Activated naive CD4-positive, alpha-beta T cell (primary cell): Measurements from ENCODE around the gene NES.
A peak's percentile ranks its signal among the peaks of the same experiment; 100 is the strongest.

Experiments
- DNase-seq, 4 experiments: peaks; one replicate each; lab custom pipeline; 2025; lab: John Stamatoyannopoulos, UW

The NES gene

DNA sequence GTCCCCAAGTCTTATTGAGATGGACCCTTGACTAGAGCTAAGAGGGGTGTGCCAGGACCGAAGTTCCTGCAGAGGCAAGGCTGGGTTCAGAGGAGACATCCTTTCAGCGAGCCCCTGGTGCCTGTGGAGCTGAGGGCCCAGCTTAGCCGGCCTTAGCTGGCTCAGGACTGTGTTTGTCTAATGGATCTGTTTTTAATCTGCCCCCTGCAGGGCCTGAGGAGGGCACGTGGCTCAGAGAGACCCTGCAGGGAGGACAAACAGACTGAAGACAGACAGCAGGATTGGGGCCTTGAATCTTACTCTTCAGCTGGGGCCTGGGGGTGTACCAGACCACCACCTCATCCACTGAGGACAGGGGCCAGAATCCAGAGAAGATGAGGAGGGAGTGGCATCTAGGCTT, 26.5 kb upstream of the NES start:
- DNase-seq, result no peak

DNA sequence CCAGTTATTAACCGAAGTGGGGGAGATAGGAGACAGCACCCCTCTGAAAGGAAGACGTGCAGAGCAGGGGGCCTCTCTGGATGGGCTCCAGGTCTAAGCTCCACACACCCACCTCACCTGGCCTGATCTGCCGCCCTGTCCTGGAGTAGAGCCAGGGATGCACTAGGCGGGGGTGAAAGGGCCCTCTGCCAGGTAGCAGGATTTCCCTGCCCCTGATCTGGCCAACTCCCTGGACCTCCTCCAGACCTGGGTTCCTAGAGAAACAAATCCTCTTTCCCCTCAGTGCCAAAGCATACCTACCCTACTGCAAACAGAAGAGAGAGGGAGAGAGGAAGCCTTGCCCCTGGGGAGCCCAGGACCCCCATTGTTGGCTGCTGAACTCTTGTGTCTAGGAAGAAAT, 26.1 kb upstream of the NES start:
- no peak for DNase-seq

DNA sequence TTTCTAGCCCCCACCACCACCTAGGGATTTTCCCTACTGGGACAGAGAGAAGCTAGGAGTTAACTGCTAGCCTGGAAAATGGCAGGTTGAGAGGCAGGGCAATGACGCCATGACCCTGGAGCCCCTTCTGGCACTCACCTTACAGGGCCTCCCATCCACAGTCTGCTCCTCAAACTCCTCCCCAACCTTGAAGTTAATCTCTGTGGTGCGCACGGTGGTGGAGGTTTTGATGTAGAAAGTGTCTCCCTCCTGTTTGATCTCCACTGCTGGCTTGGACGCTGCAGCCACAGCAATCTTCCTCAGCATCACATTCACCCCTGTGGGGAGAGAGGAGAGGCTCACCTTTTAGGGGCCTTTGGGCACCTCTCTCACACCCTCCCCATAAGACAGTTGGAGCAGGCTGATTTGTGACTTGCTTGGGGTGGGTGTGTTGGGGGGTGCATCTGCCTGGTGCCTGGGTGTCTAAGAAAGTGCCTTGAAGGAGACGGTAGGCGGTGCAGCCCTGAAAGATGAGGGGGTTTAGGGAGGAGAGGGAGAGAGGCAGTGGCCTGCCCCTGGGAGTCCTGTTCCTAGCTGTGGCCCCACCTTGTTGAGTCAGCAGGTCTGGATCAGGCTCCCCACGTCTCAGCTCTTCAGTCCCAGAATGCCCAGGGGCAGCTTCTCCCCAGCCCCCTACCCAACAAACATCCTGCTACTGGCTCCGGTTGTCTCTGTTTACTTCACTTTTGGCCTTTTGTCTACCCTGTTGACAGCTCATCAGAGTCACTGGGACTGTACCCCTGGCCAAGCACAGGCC, 23.7 kb upstream of the NES start:
- no peak for DNase-seq

- no peak for DNase-seq
Measured at GRCh38 chr1:156698995-156699394, 21.8 kb upstream of the NES start.

DNA sequence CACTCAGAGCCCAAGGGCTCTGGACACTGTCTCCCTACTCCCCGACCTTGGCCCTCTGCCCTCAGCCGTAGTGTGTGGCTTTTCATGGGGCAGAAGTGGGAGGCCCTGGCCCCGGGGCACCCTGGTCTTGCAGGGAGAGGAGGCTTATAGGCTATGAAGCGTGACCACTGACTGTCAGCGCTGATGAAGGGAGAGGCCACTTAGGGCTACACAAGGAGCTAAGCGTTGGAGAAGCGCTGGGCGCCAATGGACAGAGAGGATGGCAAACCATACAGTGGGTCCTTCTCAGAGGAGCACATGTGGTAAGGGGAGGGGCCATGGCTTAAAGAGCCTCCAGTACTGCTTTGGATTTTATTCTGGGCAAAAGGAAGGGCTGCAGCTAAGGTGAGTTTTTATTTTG, 20.3 kb upstream of the NES start:
- DNase-seq, result no peak

DNA sequence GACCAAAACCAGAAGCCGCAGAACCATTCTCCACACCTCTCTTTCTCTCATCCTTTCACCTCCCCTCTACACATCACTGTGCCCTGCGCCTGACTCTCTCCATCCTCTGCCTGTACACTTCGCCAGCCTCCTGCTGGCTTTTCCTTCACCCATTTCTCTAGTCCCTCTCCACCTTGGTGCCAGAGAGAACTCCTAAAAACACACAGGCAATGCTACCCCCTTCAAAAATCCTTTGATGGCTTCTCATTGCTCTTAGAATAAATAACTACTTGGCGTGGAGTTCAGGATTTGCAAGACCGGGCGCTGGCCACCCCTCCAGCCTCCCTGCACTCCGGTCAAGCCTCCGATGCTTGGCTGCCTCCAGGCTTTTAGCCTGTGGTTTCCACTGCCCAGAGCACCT, 19.5 kb upstream of the NES start:
- no peak for DNase-seq

GRCh38 chr1:156694690-156694962, 17.4 kb upstream of the NES start:
- DNase-seq, result no peak

DNA sequence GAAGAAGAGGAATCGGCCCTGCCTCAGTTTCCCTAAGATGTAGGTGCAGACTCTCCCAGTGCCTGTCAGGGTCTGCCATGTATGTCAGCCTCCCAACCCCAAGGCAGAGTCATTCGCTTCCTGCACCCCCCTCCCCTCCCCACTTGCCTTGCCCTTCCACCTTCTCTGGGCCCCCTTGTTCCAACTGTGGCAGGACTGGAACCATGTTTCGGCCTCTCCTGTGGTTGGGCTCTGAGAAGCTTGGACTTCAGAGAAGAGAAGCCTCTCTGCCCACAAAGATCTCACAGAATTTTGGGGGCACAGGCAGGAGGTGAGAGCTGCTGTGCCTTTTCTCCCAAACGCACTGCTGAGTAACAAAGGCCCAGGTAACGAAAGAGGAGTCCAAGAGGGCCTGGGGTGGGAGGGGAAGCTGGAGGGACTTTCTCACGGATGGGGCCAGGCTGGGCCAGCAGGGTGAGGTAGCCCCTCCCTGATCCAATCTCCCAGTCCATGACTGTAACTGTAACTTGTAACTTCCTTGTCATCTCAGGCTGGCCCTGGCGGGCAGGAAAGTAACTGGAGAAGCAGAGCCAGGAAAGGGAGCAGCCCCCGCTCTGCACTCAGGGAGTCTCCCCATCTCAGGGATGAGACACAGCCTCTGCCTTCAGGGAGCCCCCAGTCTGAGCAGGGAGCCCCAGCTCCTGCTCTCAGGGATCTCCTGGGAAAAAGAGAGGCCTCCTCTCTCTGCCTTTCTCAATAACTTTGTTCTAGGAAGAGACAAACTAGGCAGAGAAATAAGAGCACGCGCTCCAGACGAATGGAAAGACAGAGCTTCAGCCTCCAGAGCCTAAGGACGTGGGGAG, 16.9 kb upstream of the NES start:
- DNase-seq, result no peak

- no peak for DNase-seq
Measured at GRCh38 chr1:156692925-156693847, 16.0 kb upstream of the NES start.

DNA sequence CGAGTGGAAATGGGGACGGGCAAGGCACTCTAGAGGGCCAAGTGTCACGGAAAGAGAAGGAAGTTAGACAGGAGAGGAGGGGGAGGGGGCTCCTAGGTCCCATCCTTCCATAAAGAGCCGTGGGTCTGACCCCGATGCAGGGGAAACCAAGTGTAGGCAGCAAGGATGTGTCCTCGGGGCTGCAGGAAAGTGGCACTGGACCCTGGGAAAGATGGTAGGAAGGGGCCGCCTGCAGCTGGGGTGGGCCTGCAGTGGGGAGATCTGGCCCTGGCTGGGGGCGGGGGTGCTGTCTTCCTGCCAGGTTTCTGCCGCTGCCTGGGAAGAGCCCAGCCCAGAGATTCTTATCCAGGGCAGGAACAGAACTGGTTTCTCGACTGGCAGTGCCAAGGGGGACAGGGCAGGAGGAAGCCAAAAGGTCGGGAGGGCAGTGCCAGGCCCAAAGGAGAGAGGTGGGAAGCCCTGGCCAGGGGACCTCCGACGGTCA, 15.3 kb upstream of the NES start:
- DNase-seq, result no peak

GRCh38 chr1:156691665-156692440, 14.6 kb upstream of the NES start:
- DNase-seq, result no peak

- no peak for DNase-seq
Measured at GRCh38 chr1:156691191-156691590, 14.0 kb upstream of the NES start.

DNA sequence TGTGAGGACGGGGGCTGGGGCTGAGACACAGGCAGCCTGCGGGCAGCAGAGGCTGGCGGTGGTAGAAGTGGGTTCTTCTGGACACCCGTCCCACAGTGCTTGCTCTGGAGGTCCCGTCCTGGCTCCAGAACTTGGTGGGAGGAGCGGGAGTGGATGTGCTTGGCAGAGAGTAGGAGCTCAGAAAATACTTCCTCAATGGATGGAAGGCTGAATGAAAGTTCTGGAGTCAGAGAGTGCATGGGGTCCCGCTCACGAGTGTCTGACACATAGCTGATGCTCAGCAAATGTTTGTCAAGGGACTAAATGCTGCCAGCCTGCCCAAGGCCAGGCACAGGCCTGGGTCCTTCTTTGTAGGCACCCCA, 13.4 kb upstream of the NES start:
- DNase-seq, result no peak

- DNase-seq, result no peak
Measured at GRCh38 chr1:156689953-156690674, 12.9 kb upstream of the NES start.

DNA sequence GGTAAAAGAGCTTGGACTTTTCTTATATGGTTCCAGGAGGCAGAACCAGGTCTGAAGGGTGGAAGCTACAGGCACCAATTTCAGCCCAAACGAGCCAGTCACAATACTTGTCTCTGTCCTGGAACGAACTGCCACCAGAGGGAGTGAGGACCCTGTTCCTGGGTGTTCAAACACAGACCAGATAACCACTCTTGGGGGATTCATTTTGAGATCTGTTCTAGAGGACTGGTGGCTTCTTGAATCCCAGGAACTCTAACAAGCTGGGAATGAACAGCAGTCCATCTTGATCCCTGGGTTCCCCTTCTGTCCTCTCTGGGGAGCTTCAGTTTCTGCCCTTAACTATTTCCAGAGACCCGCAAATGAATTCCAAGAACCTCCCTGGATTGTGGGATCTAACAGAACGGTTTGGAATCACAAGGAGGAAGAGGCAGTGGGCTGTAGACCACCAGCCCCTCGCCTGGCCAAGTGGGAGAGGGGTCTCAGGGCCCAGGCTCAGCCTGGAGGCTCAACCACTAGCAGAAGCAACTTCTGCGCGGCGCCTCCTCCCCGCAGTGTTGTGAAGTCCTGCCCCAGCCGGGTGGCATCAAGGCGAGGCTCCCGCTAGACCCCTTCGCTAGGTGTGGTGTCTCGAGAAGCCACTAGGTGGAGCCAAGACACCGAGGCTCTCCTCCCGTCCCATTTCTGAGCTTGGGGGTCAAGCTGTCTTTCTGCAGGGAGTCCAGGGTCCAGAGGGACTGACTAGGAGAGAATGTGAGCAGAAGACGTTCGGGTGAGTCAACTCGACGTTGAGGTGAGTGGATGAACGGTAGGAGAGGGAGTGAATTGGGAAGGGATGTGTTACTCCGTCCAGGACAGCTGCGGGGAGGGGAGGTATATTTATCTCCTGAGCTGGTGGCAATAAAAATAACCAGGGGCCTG, 12.1 kb upstream of the NES start:
- DNase-seq, result peak; percentile 16 to 65 (median 49)

DNA sequence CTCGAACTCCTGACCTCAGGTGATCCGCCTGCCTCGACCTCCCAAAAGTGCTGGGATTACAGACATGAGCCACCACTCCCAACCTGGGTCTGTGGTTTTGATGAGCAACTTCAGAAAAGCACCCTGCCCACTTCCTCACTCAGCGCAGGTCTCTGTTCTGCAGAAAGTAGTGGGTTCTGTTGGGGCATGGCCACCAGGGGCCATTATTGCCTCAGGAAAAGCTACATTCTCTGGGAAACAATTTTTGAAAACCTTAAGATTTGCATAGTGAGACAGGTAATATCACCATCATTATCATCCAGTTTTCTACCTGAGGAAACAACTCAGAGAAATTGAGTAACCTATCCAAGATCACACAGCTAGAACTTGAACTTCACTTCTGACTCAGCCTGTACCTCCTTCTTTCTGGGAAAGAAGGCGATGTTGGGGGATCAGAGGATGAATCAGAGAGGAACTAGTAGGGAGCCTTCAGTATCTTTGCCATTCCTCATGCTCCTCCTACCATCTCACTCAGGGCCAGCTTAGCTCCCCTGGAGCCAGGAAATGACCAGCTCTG, 7.1 kb upstream of the NES start:
- no peak for DNase-seq

GRCh38 chr1:156682166-156682890, 5.1 kb upstream of the NES start:
- no peak for DNase-seq

DNA sequence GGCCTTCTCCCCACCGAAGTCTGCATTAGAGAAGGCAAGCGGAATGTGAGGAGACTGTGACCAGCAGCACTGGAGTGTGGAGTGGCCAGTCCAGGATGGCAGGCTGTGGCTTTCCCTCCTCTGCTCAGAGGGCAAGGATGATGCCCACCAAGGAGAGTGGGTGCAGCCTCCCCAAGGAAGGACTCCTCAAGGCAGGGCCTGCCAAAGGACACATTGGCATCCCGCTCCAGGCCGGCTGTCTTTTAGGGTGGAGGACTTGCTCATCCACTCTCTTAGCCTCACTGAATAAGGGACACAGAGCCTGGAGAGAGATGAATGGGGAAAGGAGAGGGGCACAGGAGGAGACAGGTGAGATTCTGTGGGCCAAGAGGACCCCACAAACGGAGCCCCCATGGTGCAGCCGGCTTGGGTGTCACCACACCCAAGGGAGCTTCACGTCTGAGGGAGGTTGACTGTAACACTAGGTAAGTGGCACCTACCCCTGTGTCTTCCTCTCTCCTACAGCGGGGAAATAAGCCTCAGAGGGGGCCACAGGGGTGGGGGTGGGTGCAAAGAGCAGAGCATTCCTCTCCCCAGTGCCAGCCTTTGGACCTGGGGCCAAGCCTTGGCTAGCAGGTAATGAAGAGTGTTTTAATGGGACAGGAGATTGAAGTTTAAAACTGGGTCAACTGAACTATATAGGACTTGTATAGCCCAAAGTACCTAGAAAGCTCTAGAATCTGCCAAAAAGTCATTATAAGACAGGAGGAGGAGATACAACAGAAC, 4.2 kb upstream of the NES start:
- DNase-seq, result no peak
